ENCODE measurements around the gene MRPL2.

DNA sequence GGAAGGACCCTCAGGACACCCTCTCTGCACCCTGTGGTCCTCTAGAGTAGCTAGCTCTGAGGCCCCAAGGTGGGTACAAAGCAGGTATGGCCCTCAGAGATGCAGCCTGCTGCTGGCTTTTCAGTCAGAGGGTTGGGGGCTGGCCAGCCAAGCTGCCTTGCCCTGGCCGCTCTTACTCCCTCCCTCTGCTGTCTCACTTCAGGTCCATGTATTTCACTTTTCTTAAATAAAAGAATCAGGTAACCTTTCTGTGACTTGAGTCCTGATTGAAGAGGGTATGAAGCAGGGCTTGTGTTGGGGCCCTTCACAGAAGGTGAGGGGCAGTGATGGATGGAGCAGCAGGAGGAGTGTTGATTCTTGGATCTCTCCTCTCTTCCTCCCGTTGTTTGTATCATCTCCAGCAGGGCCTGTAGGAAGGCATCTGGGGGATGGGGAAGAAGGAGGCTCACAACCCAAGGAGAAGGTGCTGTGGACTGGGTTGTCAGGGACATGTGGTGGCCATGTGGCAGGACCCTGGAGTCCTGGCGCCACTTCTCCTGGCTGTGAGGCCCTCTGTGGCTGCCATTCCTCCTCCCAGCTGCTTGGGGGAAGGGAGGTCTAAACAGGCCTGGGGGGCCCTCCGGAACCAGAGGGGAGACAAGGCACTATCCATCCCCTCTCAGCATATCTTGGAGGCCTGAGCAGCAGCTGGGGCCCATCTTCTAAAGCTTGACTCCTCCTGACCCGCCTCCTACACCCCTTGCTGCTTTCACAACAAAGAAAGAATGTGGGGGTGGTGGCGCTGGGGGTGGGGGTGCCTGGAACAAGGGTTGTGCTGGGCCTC lies 15.8 kb upstream of the MRPL2 start:
- TF ChIP-seq, protein P1, sequence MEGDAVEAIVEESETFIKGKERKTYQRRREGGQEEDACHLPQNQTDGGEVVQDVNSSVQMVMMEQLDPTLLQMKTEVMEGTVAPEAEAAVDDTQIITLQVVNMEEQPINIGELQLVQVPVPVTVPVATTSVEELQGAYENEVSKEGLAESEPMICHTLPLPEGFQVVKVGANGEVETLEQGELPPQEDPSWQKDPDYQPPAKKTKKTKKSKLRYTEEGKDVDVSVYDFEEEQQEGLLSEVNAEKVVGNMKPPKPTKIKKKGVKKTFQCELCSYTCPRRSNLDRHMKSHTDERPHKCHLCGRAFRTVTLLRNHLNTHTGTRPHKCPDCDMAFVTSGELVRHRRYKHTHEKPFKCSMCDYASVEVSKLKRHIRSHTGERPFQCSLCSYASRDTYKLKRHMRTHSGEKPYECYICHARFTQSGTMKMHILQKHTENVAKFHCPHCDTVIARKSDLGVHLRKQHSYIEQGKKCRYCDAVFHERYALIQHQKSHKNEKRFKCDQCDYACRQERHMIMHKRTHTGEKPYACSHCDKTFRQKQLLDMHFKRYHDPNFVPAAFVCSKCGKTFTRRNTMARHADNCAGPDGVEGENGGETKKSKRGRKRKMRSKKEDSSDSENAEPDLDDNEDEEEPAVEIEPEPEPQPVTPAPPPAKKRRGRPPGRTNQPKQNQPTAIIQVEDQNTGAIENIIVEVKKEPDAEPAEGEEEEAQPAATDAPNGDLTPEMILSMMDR (IDR thresholded peaks at IDR 0.05) = no peak
- TF ChIP-seq POLR2A (IDR thresholded peaks at IDR 0.05) (no peak), POLR2AphosphoS5 (IDR thresholded peaks at IDR 0.05) (no peak)

Data from breast epithelium (tissue), 3 donors.